Measurements from ENCODE around the gene PURA. TPM values are rescaled to one million over a fixed set of nuclear protein-coding genes. Genes with fewer than 3 reads are reported as not detected.

Gene PURA
- total RNA-seq, 6 donors from 2014 or later = 13.8 to 43.2 (median 22.7) TPM

GRCh38 chr5:140111011-140111858 is 2.7 kb upstream of the PURA start:
- no peaks in the 10 kb centered on the region for H3K36me3 ChIP-seq
- DNase-seq (no peak), ATAC-seq (ENCODE audit: low FRiP score in 2 of 2) (no peak)
- peaks cover 0 to 5% (median 0%) of the 10 kb centered on the region in 4 donors for H3K9me3 ChIP-seq
- WGBS, 2 donors = 78 to 83% methylated on average over 18 of the region's 18 CpGs
- TF ChIP-seq CTCF (IDR thresholded peaks at IDR 0.05) (no peak), EP300 (IDR thresholded peaks at IDR 0.05) (no peak), POLR2A (IDR thresholded peaks at IDR 0.05) (no peak), POLR2AphosphoS5 (IDR thresholded peaks at IDR 0.05) (no peak)
- no peaks in the 10 kb centered on the region for H3K27me3 ChIP-seq
- no peak overlapping the region for H3K27ac ChIP-seq
- no peak overlapping the region for H3K4me3 ChIP-seq
- H3K4me1 ChIP-seq = peaks cover 53 to 68% (median 56%) of the 10 kb centered on the region in 4 donors

DNA sequence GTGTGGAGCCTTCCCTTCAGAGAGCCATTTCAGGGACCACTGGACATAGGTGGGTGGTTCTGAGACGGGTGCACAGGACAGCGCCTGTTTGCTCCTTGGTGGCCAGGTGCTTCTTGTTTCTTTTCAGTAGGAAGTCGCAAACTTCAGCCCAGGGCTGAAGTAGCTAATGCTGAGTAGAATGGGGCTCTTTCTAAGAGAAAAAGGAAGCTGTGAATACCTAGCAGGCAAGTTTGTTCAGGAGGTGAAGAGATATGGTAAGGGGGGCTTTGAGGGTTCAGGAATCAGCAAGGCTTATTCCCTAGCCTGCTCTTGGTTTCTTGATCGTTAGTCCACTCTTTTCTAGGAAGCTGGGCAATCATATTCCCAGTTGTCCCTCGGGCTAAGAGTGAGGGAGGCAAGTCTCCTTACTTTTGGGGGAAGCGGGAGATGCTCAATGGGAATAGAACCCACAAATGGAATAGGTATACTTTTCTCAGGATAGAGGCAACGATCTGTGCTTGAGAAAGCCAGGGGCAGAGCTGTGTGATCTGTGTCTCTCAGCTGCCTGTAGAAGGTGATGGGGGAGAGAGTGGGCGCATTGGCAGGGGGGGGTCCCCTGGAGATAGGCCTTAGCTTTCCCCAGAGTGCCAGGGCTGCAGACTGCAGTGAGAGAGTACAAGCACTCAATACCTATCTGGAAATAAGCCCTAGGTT is 1.9 kb upstream of the PURA start:
- ATAC-seq (ENCODE audit: low FRiP score in 2 of 2) = no peak
- WGBS, 2 donors = 70 to 74% methylated on average over 8 of the region's 8 CpGs
- Histone ChIP-seq H3K4me1 (peaks cover 53 to 68% (median 56%) of the 10 kb centered on the region in 4 donors), H3K36me3 (no peaks in the 10 kb centered on the region), H3K27ac (peak overlapping the region in 2 of 4 donors; percentile 92 to 97), H3K4me3 (no peak overlapping the region), H3K9me3 (peaks cover 0 to 5% (median 0%) of the 10 kb centered on the region in 4 donors), H3K27me3 (no peaks in the 10 kb centered on the region)
- no peak for TF ChIP-seq CTCF (IDR thresholded peaks at IDR 0.05)
- no peak for TF ChIP-seq POLR2A (IDR thresholded peaks at IDR 0.05)
- no peak for TF ChIP-seq EP300 (IDR thresholded peaks at IDR 0.05)
- DNase-seq = no peak

GRCh38 chr5:140112685-140113179 is 1.2 kb upstream of the PURA start:
- Histone ChIP-seq H3K9me3 (peaks cover 0 to 5% (median 0%) of the 10 kb centered on the region in 4 donors), H3K27me3 (no peaks in the 10 kb centered on the region), H3K27ac (peak overlapping the region; percentile 92 to 97 (median 93)), H3K4me3 (peak overlapping the region in 3 of 4 donors; percentile 71 to 87 (median 83)), H3K4me1 (peaks cover 57 to 74% (median 61%) of the 10 kb centered on the region in 4 donors), H3K36me3 (no peaks in the 10 kb centered on the region)
- no peak for TF ChIP-seq POLR2AphosphoS5 (IDR thresholded peaks at IDR 0.05)
- no peak for TF ChIP-seq EP300 (IDR thresholded peaks at IDR 0.05)
- TF ChIP-seq CTCF (IDR thresholded peaks at IDR 0.05) = no peak
- no peak for TF ChIP-seq POLR2A (IDR thresholded peaks at IDR 0.05)
- DNase-seq = no peak
- 31 to 41% methylated on average over 9 to 11 of the region's 13 CpGs for WGBS, 2 donors
- no peak for ATAC-seq (ENCODE audit: low FRiP score in 2 of 2)

DNA sequence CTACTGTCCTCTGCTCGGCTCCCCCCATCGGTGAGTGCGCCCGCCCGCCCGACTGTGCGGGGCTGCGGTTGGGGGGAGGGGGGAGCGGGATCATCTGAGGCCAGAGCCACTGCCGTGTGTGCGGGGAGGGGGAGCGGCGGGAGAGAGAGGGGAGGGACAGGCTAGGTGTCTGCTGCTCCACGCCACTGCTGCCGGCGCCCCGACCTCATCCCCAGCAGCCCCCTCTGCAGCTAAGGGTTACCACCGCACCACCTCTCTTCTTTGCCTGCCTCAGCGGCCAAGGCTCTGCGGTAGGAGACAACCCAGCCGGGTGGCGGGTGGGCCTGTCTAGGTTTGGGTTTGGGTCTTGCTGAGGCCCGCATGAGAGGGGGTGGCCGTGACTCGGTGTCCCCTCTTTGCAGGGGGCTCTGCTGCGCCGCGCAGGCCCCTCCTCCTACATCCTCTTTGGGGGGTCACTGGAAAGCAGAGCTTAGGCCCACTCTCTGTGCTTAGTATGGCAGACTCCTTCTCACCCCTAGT is 670 bp upstream of the PURA start:
- peaks cover 0 to 5% (median 0%) of the 10 kb centered on the region in 4 donors for H3K9me3 ChIP-seq
- DNase-seq = peak in 1 of 2 donors; percentile 83
- 4 to 17% methylated on average over 1 to 18 of the region's 28 CpGs for WGBS, 2 donors
- H3K27me3 ChIP-seq = no peaks in the 10 kb centered on the region
- peak; percentile 3 to 9 for ATAC-seq (ENCODE audit: low FRiP score in 2 of 2)
- H3K4me1 ChIP-seq = peaks cover 62 to 79% (median 66%) of the 10 kb centered on the region in 4 donors
- TF ChIP-seq POLR2A (IDR thresholded peaks at IDR 0.05) (no peak), EP300 (IDR thresholded peaks at IDR 0.05) (no peak), CTCF (IDR thresholded peaks at IDR 0.05) (no peak), POLR2AphosphoS5 (IDR thresholded peaks at IDR 0.05) (no peak)
- peak overlapping the region; percentile 92 to 97 (median 93) for H3K27ac ChIP-seq
- no peaks in the 10 kb centered on the region for H3K36me3 ChIP-seq
- H3K4me3 ChIP-seq = peak overlapping the region; percentile 71 to 87 (median 81)

Data from upper lobe of left lung (tissue), 6 donors.